SK-N-SH (cell line): ENCODE results near the gene ASXL2. TPM values are rescaled to one million over a fixed set of nuclear protein-coding genes. Genes with fewer than 3 reads are reported as not detected.

Source experiments
- CTCF ChIA-PET: fragments of 300-600, 350-600 bp; formaldehyde crosslinking; extraction: SDS; loops from one replicate; lab custom pipeline; 2021; lab: Yijun Ruan, JAX
- POLR2A ChIA-PET: fragments of 350-600 bp; sonication (Branson Sonifier 250); formaldehyde crosslinking; extraction: SDS; loops from one replicate; lab custom pipeline; 2020; ENCODE audit warnings: antibody characterized with exemption, inconsistent platforms; lab: Yijun Ruan, JAX
- DNase-seq: peaks from one replicate; pipeline ENCODE4 v3.0.0; 2012
- H2AFZ ChIP-seq: fragments of 200-600 bp; sonication (generic); 2 replicates; pipeline ENCODE4 v1.8.1; 2016; ENCODE audit warnings: antibody characterized with exemption, mild to moderate bottlenecking, low read depth
- H3F3A ChIP-seq: fragments of 200-600 bp; sonication (generic); replicated peaks from 2 replicates; pipeline ENCODE3; 2016; ENCODE audit warnings: antibody characterized with exemption, mild to moderate bottlenecking; ENCODE audit not compliant: insufficient read depth
- H3K27ac ChIP-seq, 2 experiments: fragments of 200-500 bp in 1 of 2; fragments of 200-600 bp in 1 of 2; sonication (Bioruptor generic) in 1 of 2; sonication (generic), shearing (Covaris generic) in 1 of 2; 2 replicates each; pipeline versions ENCODE4 v1.5.1 to v1.6.1; 2014 to 2016; ENCODE audit warnings: low read depth in 2 of 2, inconsistent platforms in 1 of 2, low read length in 1 of 2, mild to moderate bottlenecking in 1 of 2, mixed read lengths in 1 of 2
- H3K27me3 ChIP-seq: fragments of 200-600 bp; sonication (generic), shearing (Covaris generic); 2 replicates; pipeline ENCODE4 v1.6.1; 2016; ENCODE audit warnings: mixed run types; ENCODE audit not compliant: insufficient read depth
- H3K36me3 ChIP-seq, 2 experiments: fragments of 200-500 bp in 1 of 2; fragments of 200-600 bp in 1 of 2; sonication (Bioruptor generic) in 1 of 2; sonication (generic) in 1 of 2; replicated peaks in 1 of 2; 2 replicates each; pipeline versions ENCODE3 to v1.5.1; 2014 to 2016; ENCODE audit warnings: low read length in 1 of 2, mild to moderate bottlenecking in 1 of 2; ENCODE audit not compliant: insufficient read depth in 2 of 2, control insufficient read depth in 1 of 2
- H3K4me1 ChIP-seq, 2 experiments: fragments of 200-500 bp in 1 of 2; fragments of 200-600 bp in 1 of 2; sonication (Bioruptor generic) in 1 of 2; sonication (generic), shearing (Covaris generic) in 1 of 2; 2 replicates each; pipeline versions ENCODE4 v1.5.1 to v1.6.1; 2014 to 2016; ENCODE audit warnings: low read depth in 1 of 2, low read length in 1 of 2, mixed run types in 1 of 2; ENCODE audit not compliant: insufficient read depth in 2 of 2, control insufficient read depth in 1 of 2
- H3K4me2 ChIP-seq: fragments of 200-600 bp; sonication (generic), shearing (Covaris generic); 2 replicates; pipeline ENCODE4 v1.6.1; 2017; ENCODE audit warnings: mixed run types
- H3K4me3 ChIP-seq, 2 experiments: fragments of 200-500 bp in 1 of 2; fragments of 200-600 bp in 1 of 2; sonication (Bioruptor generic) in 1 of 2; sonication (generic), shearing (Covaris generic) in 1 of 2; 2 replicates each; pipeline versions ENCODE4 v1.5.1 to v1.8.1; 2014 to 2016; ENCODE audit warnings: low read depth in 2 of 2, inconsistent platforms in 1 of 2, low read length in 1 of 2, mild to moderate bottlenecking in 1 of 2, mixed read lengths in 1 of 2, moderate library complexity in 1 of 2
- H3K79me2 ChIP-seq: fragments of 200-600 bp; sonication (generic); 2 replicates; pipeline ENCODE4 v1.8.1; 2017; ENCODE audit warnings: mild to moderate bottlenecking; ENCODE audit not compliant: insufficient read depth
- H3K9ac ChIP-seq: fragments of 200-600 bp; sonication (generic); 2 replicates; pipeline ENCODE4 v1.6.1; 2017; ENCODE audit warnings: mixed run types
- H3K9me2 ChIP-seq: fragments of 200-600 bp; sonication (generic); 2 replicates; pipeline ENCODE4 v1.6.1; 2017; ENCODE audit warnings: mixed run types
- H3K9me3 ChIP-seq: fragments of 200-600 bp; sonication (generic); 2 replicates; pipeline ENCODE4 v1.6.1; 2017; ENCODE audit warnings: mixed run types, mild to moderate bottlenecking, moderate library complexity
- H4K20me1 ChIP-seq: fragments of 200-600 bp; sonication (generic); 2 replicates; pipeline ENCODE4 v1.6.1; 2017; ENCODE audit warnings: mild to moderate bottlenecking, mixed run types; ENCODE audit not compliant: insufficient read depth
- CTCF ChIP-seq: fragments of 200-600 bp; sonication (generic); IDR thresholded peaks from 2 replicates; pipeline ENCODE4 v1.6.1; 2017; ENCODE audit warnings: antibody characterized with exemption, mild to moderate bottlenecking, moderate library complexity
- FOSL2 ChIP-seq: IDR thresholded peaks from 2 replicates; pipeline ENCODE4 v1.4.0; 2012; ENCODE audit warnings: low read depth, mild to moderate bottlenecking, moderate library complexity, borderline replicate concordance
- FOXM1 ChIP-seq: IDR thresholded peaks from 2 replicates; pipeline ENCODE4 v1.4.0; 2012; ENCODE audit warnings: low read depth, mild to moderate bottlenecking
- MAX ChIP-seq: IDR thresholded peaks from 2 replicates; pipeline ENCODE4 v1.4.0; 2012; ENCODE audit warnings: low read depth
- MEF2A ChIP-seq: IDR thresholded peaks from 2 replicates; pipeline ENCODE4 v1.4.0; 2012; ENCODE audit warnings: low read depth, borderline replicate concordance
- NRF1 ChIP-seq: IDR thresholded peaks from 2 replicates; pipeline ENCODE4 v1.6.1; 2012; ENCODE audit warnings: low read depth, mild to moderate bottlenecking, low read length
- SMC3 ChIP-seq: IDR thresholded peaks from 2 replicates; pipeline ENCODE4 v1.6.1; 2012; ENCODE audit warnings: low read depth, low read length, improper control_type of control experiment
- TCF12 ChIP-seq: IDR thresholded peaks from 2 replicates; pipeline ENCODE4 v1.4.0; 2012
- ZBTB33 ChIP-seq: IDR thresholded peaks from 2 replicates; pipeline ENCODE4 v1.4.0; 2012; ENCODE audit warnings: low read depth, borderline replicate concordance
- WGBS: methylation state at CpG from one replicate; pipeline ENCODE4 v1.1.6; 2017; ENCODE audit warnings: low lambda C conversion rate; 5-methylcytosine and 5-hydroxymethylcytosine counted together
- polyA plus RNA-seq, 3 experiments: library from polyadenylated mRNA; depleted of rRNA; stranded (reverse); fragments of >200 nt; gene quantifications; 2 replicates each; pipeline ENCODE4 v1.2.3, GENCODE V29; 2012

ASXL2 gene
- polyA plus RNA-seq, 1 of the 3 experiments (the other 2 are of a cell fraction) = 4.8 TPM

- WGBS = 85% methylated on average over 1 of the region's 1 CpG
- no peak for TF ChIP-seq MAX
- TF ChIP-seq, all 33 proteins: peak for 0
Measured at GRCh38 chr2:25763575-25763974, 114.7 kb downstream of the ASXL2 start.

GRCh38 chr2:25760297-25760696 is 118.0 kb downstream of the ASXL2 start:
- DNase-seq = no peak
- CTCF ChIA-PET = no interaction called here
- Histone ChIP-seq H3F3A (peaks cover 13% of the 10 kb centered on the region), H3K9ac (no peak overlapping the region), H3K4me2 (no peak overlapping the region), H3K4me1 (no peaks in the 10 kb centered on the region), H3K27ac (no peak overlapping the region), H3K4me3 (no peak overlapping the region), H3K79me2 (no peaks in the 10 kb centered on the region), H4K20me1 (no peaks in the 10 kb centered on the region), H3K9me2 (no peaks in the 10 kb centered on the region), H3K9me3 (no peaks in the 10 kb centered on the region)
- WGBS = 98% methylated on average over 1 of the region's 1 CpG
- TF ChIP-seq TCF12 = no peak
- TF ChIP-seq FOSL2 = no peak
- TF ChIP-seq MEF2A = no peak
- TF ChIP-seq CTCF = no peak
- TF ChIP-seq ZBTB33 = no peak
- no peak for TF ChIP-seq NRF1
- TF ChIP-seq SMC3 = no peak
- TF ChIP-seq FOXM1 = no peak
- TF ChIP-seq, all 33 proteins: peak for 0
- no peak overlapping the region for H2AFZ ChIP-seq
- POLR2A ChIA-PET = no interaction called here
- peaks cover 49 to 56% of the 10 kb centered on the region in 2 experiments for H3K36me3 ChIP-seq
- no peaks in the 10 kb centered on the region for H3K27me3 ChIP-seq

More at GRCh38 chr2:25763575-25763974, 114.7 kb downstream of the ASXL2 start:
- Histone ChIP-seq H3K36me3 (peaks cover 62 to 65% of the 10 kb centered on the region in 2 experiments), H3K79me2 (no peaks in the 10 kb centered on the region), H3K27ac (no peak overlapping the region), H3K9me3 (no peaks in the 10 kb centered on the region), H2AFZ (no peak overlapping the region), H3K4me2 (no peak overlapping the region), H3F3A (peaks cover 10% of the 10 kb centered on the region), H4K20me1 (no peaks in the 10 kb centered on the region), H3K4me1 (no peaks in the 10 kb centered on the region), H3K9me2 (no peaks in the 10 kb centered on the region), H3K27me3 (no peaks in the 10 kb centered on the region), H3K4me3 (no peak overlapping the region), H3K9ac (no peak overlapping the region)
- DNase-seq = no peak
- ChIA-PET CTCF (interaction anchor here (0.9 to 1.8 kb wide), 3 partner anchors 14 to 382 kb away, joined by 3 to 6 read pairs (median 5); no protein-coding TSS in a partner anchor), POLR2A (no interaction called here)
